ENCODE measurements around the gene HES7. TPM values are rescaled to one million over a fixed set of nuclear protein-coding genes. Genes with fewer than 3 reads are reported as not detected.

Gene HES7
- total and polyA plus RNA-seq, 11 donors = 0.17 to 0.76 (median 0.36) TPM; not detected in 5

DNA sequence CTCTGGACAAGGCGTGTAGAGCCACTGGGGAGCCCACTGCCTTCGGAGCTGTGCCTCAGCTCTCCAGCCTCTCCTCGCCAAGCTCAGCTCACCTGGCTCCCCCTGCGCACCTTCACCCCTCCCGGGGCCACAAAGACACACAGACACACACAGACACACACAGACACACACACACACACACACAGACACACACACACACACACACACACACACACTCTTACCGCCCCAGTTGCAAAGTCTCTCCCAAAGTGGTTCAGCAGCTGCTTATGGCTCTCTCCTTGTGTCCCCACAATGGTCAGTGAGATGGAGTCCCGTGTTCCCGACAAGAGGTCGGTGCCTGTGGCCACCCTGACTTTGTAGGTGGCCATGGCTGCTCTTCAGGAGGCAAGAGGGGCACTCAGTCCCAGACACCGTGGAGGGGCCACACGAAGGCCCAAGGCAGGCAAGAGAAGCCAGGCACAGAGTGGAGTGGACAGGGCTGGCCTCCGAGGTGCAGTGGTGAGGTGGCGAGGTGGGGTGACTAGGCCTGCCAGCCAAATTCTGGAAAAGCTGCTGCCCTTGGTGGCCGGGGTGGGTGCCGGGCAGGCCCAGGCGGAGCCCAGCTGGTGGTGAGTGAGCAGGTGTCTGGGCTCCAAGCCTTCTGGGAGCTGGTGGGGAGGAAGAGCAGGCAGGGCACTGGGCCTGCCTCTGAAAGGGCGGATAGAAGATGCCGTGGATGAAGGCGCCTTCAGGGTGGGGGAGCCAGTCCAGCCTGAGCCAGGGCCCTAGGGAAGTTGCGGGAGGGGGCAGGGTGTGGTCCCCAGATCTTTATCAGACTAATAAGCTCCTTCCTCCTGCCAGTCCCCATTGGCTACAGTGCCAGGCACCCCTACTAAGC lies 36.6 kb downstream of the HES7 start, which contains the start of gene ALOX12B:
Gene ALOX12B (minus strand): TSS at position 642 of the 877 bp plus-strand sequence. CDS start 274 bp downstream, at position 368.
- intact Hi-C loops (cut with DNase I) = loop anchor here in 4 of 10 donors (10.0 kb wide), 2 partner anchors 207 to 217 kb away; partner anchors contain the start of gene SLC25A35 (in 2 of the 4)
- 77 to 84% (median 81%) methylated on average over 18 to 20 of the region's 20 CpGs for WGBS, 4 donors
- H3K4me3 ChIP-seq = no peak within 1 kb of the TSS
- no peak within 1 kb of the TSS for H3K27ac ChIP-seq
- no peaks in the 10 kb centered on the region for H3K36me3 ChIP-seq
- TF ChIP-seq, protein P1, sequence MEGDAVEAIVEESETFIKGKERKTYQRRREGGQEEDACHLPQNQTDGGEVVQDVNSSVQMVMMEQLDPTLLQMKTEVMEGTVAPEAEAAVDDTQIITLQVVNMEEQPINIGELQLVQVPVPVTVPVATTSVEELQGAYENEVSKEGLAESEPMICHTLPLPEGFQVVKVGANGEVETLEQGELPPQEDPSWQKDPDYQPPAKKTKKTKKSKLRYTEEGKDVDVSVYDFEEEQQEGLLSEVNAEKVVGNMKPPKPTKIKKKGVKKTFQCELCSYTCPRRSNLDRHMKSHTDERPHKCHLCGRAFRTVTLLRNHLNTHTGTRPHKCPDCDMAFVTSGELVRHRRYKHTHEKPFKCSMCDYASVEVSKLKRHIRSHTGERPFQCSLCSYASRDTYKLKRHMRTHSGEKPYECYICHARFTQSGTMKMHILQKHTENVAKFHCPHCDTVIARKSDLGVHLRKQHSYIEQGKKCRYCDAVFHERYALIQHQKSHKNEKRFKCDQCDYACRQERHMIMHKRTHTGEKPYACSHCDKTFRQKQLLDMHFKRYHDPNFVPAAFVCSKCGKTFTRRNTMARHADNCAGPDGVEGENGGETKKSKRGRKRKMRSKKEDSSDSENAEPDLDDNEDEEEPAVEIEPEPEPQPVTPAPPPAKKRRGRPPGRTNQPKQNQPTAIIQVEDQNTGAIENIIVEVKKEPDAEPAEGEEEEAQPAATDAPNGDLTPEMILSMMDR (IDR thresholded peaks at IDR 0.05) = no peak
- TF ChIP-seq POLR2A (IDR thresholded peaks at IDR 0.05) = no peak
- peaks cover 0 to 60% (median 20%) of the 10 kb centered on the region in 9 donors for H3K27me3 ChIP-seq
- peak in 1 of 5 donors; percentile 33 for DNase-seq
- H3K9me3 ChIP-seq = no peaks in the 10 kb centered on the region
- H3K4me1 ChIP-seq = no peaks in the 10 kb centered on the region
- ATAC-seq = no peak

DNA sequence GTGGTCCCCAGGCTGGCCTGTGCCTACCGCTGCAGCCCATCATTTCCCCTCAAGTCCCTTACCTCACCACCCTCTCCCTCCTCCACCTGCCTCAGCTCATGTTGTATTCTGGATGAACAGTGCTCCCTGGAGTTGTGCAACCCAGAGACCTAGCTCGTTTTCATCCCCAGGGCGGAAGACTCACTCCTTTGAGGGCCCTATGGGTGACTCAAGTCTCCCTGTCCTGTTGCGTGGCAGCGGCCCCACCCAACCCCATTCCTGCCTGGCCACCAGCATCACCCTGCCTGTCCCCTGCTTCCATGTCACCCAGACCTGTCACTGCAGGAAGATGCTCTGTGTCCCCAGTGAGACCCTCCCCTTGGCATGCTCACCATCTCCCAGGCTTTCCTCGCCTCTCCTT lies 39.7 kb downstream of the HES7 start:
- TF ChIP-seq, protein P1 (IDR thresholded peaks at IDR 0.05) = no peak
- TF ChIP-seq POLR2A (IDR thresholded peaks at IDR 0.05) = no peak
- Histone ChIP-seq H3K9me3 (no peaks in the 10 kb centered on the region), H3K4me3 (no peak overlapping the region), H3K27me3 (peaks cover 1 to 70% (median 30%) of the 10 kb centered on the region in 9 donors), H3K27ac (no peak overlapping the region), H3K4me1 (peaks cover 0 to 15% (median 10%) of the 10 kb centered on the region in 12 donors), H3K36me3 (no peaks in the 10 kb centered on the region)
- intact Hi-C loops (cut with DNase I) = loop anchor here in 7 of 10 donors (5.0 to 10.0 kb wide), 4 partner anchors 33 to 221 kb away; partner anchors contain the start of genes ALOXE3 (in 3 of the 7) and SLC25A35 (in 2 of the 7)
- WGBS, 4 donors = 83 to 91% (median 88%) methylated on average over 6 of the region's 6 CpGs
- ATAC-seq (no peak), DNase-seq (peak in 1 of 5 donors; percentile 40)

DNA sequence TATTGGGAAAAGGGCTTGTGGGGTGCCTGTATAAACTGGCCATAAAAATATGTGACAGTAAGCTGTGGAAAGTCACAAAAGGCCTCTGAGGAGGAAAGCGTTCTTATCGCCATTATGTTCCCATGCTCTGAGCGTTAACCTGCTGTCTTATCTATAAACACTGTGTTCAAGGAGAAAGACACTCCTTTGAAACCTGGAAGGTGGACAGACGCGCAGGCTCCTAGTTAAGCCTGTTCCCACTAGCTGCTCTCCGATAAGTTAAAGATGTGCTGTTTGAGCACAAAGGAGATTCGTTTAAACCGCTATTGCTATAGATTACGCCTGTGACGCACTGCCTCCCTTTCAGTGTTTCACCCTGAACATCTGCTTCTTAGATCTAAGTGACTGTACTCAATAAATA lies 41.6 kb downstream of the HES7 start:
- H3K4me1 ChIP-seq = peaks cover 0 to 17% (median 12%) of the 10 kb centered on the region in 12 donors
- H3K4me3 ChIP-seq = no peak overlapping the region
- TF ChIP-seq, protein P1 (IDR thresholded peaks at IDR 0.05) = no peak
- no peak for TF ChIP-seq POLR2A (IDR thresholded peaks at IDR 0.05)
- ATAC-seq (no peak), DNase-seq (no peak)
- intact Hi-C loops (cut with DNase I) = loop anchor here in 7 of 10 donors (5.0 to 10.0 kb wide), 4 partner anchors 35 to 223 kb away; partner anchors contain the start of genes ALOXE3 (in 3 of the 7) and SLC25A35 (in 2 of the 7)
- no peaks in the 10 kb centered on the region for H3K9me3 ChIP-seq
- H3K27ac ChIP-seq = no peak overlapping the region
- no peaks in the 10 kb centered on the region for H3K36me3 ChIP-seq
- peaks cover 5 to 86% (median 41%) of the 10 kb centered on the region in 9 donors for H3K27me3 ChIP-seq
- 69 to 82% (median 75%) methylated on average over 10 of the region's 10 CpGs for WGBS, 4 donors

DNA sequence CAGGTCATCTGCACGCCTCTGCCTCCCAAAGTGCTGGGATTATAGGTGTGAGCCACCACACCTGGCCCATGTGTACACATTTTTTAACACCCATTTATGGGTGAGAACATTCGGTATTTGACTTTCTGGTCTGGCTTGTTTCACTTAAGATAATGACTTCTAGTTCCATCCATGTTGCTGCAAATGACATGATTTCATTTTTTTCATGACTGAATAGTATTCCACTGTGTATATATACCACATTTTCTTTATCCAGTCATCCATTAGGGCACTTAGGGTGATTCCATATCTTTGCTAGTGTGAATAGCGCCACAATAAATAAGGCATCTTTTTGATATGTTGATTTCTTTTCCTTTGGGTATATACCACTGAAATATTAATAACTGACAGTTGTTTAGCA lies 42.0 kb downstream of the HES7 start:
- Histone ChIP-seq H3K36me3 (no peaks in the 10 kb centered on the region), H3K4me1 (peaks cover 0 to 17% (median 12%) of the 10 kb centered on the region in 12 donors), H3K27ac (no peak overlapping the region), H3K4me3 (no peak overlapping the region), H3K9me3 (no peaks in the 10 kb centered on the region), H3K27me3 (peaks cover 5 to 90% (median 45%) of the 10 kb centered on the region in 9 donors)
- intact Hi-C loops (cut with DNase I) = loop anchor here in 7 of 10 donors (5.0 to 10.0 kb wide), 4 partner anchors 35 to 223 kb away; partner anchors contain the start of genes ALOXE3 (in 3 of the 7) and SLC25A35 (in 2 of the 7)
- DNase-seq (peak in 1 of 5 donors; percentile 9), ATAC-seq (no peak)
- TF ChIP-seq, protein P1 (IDR thresholded peaks at IDR 0.05) = no peak
- TF ChIP-seq POLR2A (IDR thresholded peaks at IDR 0.05) = no peak
- WGBS, 4 donors = 91 to 96% (median 93%) methylated on average over 3 of the region's 3 CpGs
